ENCODE measurements around the gene GOLM1. TPM values are rescaled to one million over a fixed set of nuclear protein-coding genes. Genes with fewer than 3 reads are reported as not detected.

The GOLM1 gene
- total and polyA plus RNA-seq, 10 donors, result 4.8 to 76.3 (median 48.9) TPM

DNA sequence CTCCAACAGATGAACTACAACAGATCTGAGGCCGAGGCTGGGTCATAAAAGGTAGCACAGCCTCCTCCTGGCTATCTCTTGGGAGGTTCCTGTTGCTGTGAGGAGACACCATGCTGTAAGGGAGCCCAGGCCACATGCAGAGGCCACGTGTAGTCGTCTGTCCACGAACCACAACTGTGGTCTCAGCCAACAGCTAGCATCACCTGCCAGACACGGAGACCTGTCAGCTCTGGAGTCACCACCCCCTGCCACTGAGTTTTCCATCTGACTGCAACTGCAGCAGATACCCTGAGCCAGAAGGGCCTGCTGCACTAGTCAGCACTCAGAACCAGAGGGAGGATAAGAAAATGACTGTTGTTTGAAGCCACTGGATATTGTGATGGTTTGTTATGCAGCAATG is 12.7 kb upstream of the GOLM1 start:
- intact Hi-C loops (cut with DNase I; ENCODE audit: low total_unique reads), result no loop called here
- peaks cover 0 to 3% (median 0%) of the 10 kb centered on the region in 7 donors for H3K27me3 ChIP-seq (replicated peaks in 1 of 7)
- no peaks in the 10 kb centered on the region for H3K36me3 ChIP-seq
- no peak overlapping the region for H3K4me3 ChIP-seq
- DNase-seq, result no peak
- no peak overlapping the region for H3K27ac ChIP-seq
- no peaks in the 10 kb centered on the region for H3K9me3 ChIP-seq
- WGBS, 5 donors, result 67 to 89% (median 79%) methylated on average over 1 to 5 of the region's 5 CpGs
- H3K4me1 ChIP-seq, result no peaks in the 10 kb centered on the region
- TF ChIP-seq POLR2AphosphoS5 (IDR thresholded peaks at IDR 0.05), result no peak
- no peak for TF ChIP-seq POLR2A (IDR thresholded peaks at IDR 0.05)
- TF ChIP-seq CTCF (IDR thresholded peaks at IDR 0.05 in 8 of 11, conservative IDR thresholded peaks at IDR 0.05 in 3 of 11), result no peak

DNA sequence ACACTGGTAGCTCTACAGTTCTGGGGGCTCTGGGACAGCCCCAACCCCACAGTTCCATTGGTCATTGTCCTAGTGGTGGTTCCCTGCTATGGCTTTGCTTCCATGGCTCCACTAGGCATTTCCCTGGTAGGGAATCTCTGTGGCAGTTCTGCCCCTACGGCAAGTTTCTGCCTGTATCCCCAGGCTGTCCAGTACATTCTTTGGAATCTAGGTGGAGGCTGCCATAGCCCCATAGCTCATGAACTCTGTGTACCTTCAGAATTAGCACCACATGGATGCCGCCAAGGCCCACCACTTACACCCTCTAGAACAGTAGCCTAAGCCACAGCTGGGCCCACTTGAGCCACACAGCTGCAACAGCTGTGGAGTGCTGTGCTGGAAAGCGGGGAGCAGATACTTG is 3.3 kb upstream of the GOLM1 start:
- Histone ChIP-seq H3K27ac (no peak overlapping the region), H3K4me3 (no peak overlapping the region), H3K9me3 (no peaks in the 10 kb centered on the region), H3K36me3 (no peaks in the 10 kb centered on the region), H3K27me3 (replicated peaks in 1 of 7) (peaks cover 0 to 41% (median 17%) of the 10 kb centered on the region in 7 donors), H3K4me1 (peaks cover 3 to 24% (median 19%) of the 10 kb centered on the region in 6 donors)
- TF ChIP-seq POLR2AphosphoS5 (IDR thresholded peaks at IDR 0.05) (no peak), POLR2A (IDR thresholded peaks at IDR 0.05) (no peak), CTCF (IDR thresholded peaks at IDR 0.05 in 8 of 11, conservative IDR thresholded peaks at IDR 0.05 in 3 of 11) (no peak)
- DNase-seq, result no peak
- 87 to 100% (median 94%) methylated on average over 3 of the region's 3 CpGs for WGBS, 5 donors
- intact Hi-C loops (cut with DNase I; ENCODE audit: low total_unique reads), result no loop called here

DNA sequence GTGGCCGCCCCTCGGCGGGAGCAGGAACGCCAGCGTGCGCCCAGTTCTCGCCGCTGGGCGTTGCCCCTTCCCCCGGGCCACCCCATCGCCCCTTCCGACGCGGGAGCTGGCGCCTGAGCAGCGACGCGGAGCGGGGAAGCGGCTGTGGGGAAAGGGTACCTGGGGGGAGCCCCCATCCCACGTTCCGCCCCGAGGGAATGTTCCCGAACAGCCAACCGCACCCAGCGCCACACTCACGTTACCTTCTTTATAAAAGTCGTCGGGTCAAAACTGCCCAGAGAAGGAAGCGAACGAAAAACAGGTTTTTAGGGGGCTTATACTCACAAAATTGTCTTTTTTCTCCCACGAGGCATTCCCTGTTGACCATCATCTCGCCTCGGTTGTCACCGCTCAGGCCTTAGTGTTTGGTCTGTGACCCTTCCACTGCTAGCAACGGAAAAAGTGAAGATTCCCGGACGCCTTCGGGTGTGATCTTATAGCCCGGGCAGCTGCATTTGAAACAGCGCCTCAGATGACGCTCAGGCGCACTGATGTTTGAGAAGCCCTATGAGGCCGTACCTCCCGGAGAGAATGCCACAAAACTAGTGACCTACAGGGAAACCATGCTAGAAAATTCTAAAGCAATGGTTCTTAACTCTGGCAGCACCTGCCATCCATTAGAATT is 475 bp upstream of the GOLM1 start:
- intact Hi-C loops (cut with DNase I; ENCODE audit: low total_unique reads), result no loop called here
- Histone ChIP-seq H3K27me3 (replicated peaks in 1 of 7) (peaks cover 0 to 53% (median 17%) of the 10 kb centered on the region in 7 donors), H3K36me3 (no peaks in the 10 kb centered on the region), H3K27ac (peak overlapping the region; percentile 6 to 89 (median 80)), H3K4me3 (peak overlapping the region; percentile 38 to 91 (median 70)), H3K9me3 (no peaks in the 10 kb centered on the region), H3K4me1 (peaks cover 3 to 31% (median 19%) of the 10 kb centered on the region in 6 donors)
- DNase-seq, result no peak
- WGBS, 5 donors, result 0 to 2% (median 1%) methylated on average over 30 to 45 of the region's 45 CpGs
- peak in 1 of 3 donors; percentile 7 for TF ChIP-seq POLR2AphosphoS5 (IDR thresholded peaks at IDR 0.05)
- TF ChIP-seq CTCF (IDR thresholded peaks at IDR 0.05 in 8 of 11, conservative IDR thresholded peaks at IDR 0.05 in 3 of 11), result no peak

GRCh38 chr9:86097510-86098224 is 1.7 kb downstream of the GOLM1 start:
- H3K36me3 ChIP-seq, result no peaks in the 10 kb centered on the region
- no peaks in the 10 kb centered on the region for H3K9me3 ChIP-seq
- peak overlapping the region in 6 of 8 donors; percentile 7 to 91 (median 75) for H3K4me3 ChIP-seq
- peak overlapping the region in 7 of 8 donors; percentile 7 to 89 (median 78) for H3K27ac ChIP-seq
- intact Hi-C loops (cut with DNase I; ENCODE audit: low total_unique reads), result no loop called here
- peaks cover 0 to 51% (median 17%) of the 10 kb centered on the region in 7 donors for H3K27me3 ChIP-seq (replicated peaks in 1 of 7)
- 75 to 89% (median 85%) methylated on average over 10 of the region's 10 CpGs for WGBS, 5 donors
- TF ChIP-seq CTCF (IDR thresholded peaks at IDR 0.05 in 8 of 11, conservative IDR thresholded peaks at IDR 0.05 in 3 of 11) (no peak), POLR2A (IDR thresholded peaks at IDR 0.05) (no peak), POLR2AphosphoS5 (IDR thresholded peaks at IDR 0.05) (no peak)
- H3K4me1 ChIP-seq, result peaks cover 3 to 31% (median 19%) of the 10 kb centered on the region in 6 donors
- DNase-seq, result no peak

Measured in spleen (tissue), 11 donors.